Amygdala (tissue), 56 donors: Measurements from ENCODE around the gene NOTCH2NLA.
"Not testable (repeated sequence)": the region's sequence is repeated elsewhere in the genome, so short reads cannot be mapped to it uniquely, and the experiment has no call there.

Source experiments
- DNase-seq, 56 donors: peaks; one replicate each; lab custom pipeline; 2025; lab: John Stamatoyannopoulos, UW

Gene NOTCH2NLA

DNA sequence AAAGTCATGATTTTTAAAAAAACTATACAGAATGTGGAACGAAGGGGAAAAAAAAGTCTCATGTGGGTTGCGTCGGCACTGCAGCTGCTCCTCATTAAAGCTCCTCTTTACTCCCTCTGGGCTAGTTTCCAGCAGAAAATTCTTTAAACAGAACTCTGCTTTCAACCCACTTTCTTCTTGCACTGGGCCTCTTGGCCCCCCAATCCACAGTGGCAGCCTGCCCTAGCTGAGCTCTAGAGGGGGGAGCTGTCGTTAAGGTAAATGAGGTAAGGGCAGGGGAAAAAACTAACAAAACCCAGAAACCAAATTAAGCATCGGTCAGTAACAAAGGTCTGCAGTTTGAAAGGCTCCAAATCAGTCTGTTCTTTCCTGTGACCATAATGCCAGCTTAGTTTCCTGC lies 54.3 kb downstream of the NOTCH2NLA start:
- not testable (repeated sequence) for DNase-seq

DNA sequence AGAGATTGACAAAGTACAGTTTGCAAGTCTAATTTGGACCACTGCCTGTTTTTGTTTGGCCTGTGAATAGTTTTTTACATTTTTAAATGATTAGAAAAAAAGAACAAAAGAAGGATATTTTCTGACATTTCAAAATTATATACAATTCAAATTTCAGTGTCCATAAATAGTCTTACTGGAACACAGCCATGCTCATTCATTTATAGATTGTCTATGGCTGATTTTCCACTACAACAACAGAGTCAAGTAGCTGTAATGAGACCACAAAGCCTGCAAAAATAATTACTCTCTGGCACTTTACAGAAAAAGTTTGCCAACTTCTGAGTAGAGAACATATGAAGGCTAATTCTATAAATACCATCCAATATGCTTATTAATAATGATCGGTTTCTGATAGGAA lies 61.1 kb downstream of the NOTCH2NLA start:
- not testable (repeated sequence) for DNase-seq

DNA sequence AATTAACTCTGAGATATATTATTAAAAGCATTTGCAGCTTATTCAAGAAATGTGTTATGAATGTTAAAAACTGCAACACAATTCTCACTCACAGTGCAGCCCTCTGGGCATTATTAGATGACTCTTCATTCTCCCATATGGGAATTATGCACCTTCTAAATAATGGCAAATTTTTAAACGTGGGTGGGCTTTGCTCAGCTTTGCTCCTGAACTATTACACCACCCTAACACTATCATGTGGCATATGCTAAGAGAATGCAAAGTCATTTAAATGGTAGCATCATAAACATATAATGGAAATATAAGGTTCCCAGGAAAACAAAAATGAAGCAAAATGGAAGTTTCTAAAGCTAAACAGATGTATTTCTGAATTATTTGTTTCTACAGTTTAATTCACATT lies 61.5 kb downstream of the NOTCH2NLA start:
- DNase-seq = not testable (repeated sequence)

DNA sequence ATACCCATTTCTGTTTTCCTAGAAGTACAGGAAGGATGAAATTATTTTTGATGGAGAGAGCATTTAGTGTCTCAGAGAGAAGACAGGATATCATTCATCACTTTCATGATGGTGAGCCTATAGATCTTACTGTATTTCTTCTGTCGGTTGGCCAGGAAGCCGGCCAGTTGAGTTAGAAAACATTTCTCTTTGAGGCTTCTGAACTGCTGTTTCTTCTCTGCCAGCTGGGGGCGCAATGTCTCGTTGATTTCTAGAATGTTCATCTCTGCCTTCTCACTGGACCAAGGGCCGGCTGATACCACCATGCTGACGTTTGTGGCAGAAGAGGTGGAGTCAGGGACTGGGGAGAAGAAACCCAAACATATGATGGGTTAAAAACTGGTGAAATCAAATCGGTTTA lies 84.4 kb downstream of the NOTCH2NLA start, which contains the start of gene NBPF10:
NBPF10 (minus strand) TSS at position 340 of the 400 bp plus-strand sequence; CDS start at position 305, 35 bp downstream.
- DNase-seq = not testable (repeated sequence)
